IMR-90 (cell line): ENCODE results near the gene PCK1. TPM values are rescaled to one million over a fixed set of nuclear protein-coding genes. Genes with fewer than 3 reads are reported as not detected.

Source experiments
- ATAC-seq: fragments of 200-7000 bp; cut with Tn5 transposase; 2 replicates; pipeline ENCODE4 v1.9.1; 2020; ENCODE audit warnings: low read depth, mild to moderate bottlenecking, moderate library complexity
- BruUV-seq: library from RNA; stranded (reverse); fragments of 400-500 nt; replicated peaks from 2 replicates; lab custom pipeline; 2021; lab: Mats Ljungman, UMichigan
- CTCF ChIA-PET: fragments of 300-600 bp; formaldehyde crosslinking; extraction: SDS; loops from one replicate; lab custom pipeline; 2021; ENCODE audit warnings: antibody characterized with exemption; lab: Yijun Ruan, JAX
- POLR2A ChIA-PET: fragments of 300-600 bp; sonication (Branson Sonifier 250); formaldehyde crosslinking; loops from one replicate; lab custom pipeline; 2022; ENCODE audit warnings: antibody characterized with exemption; ENCODE audit not compliant: unreplicated experiment; lab: Charles Lee
- DNase-seq: peaks from one replicate; pipeline ENCODE4 v3.0.0; 2013
- H2AFZ ChIP-seq: replicated peaks from 2 replicates; pipeline ENCODE3; 2013; ENCODE audit warnings: low read length, mild to moderate bottlenecking; ENCODE audit not compliant: poor library complexity
- H2AK5ac ChIP-seq: 2 replicates; pipeline ENCODE4 v1.6.1; 2013; ENCODE audit warnings: low read depth, low read length, inconsistent platforms
- H2AK9ac ChIP-seq: replicated peaks from 2 replicates; pipeline ENCODE3; 2013; ENCODE audit warnings: mild to moderate bottlenecking, low read depth, low read length, moderate library complexity; ENCODE audit not compliant: poor library complexity
- H2BK120ac ChIP-seq: 2 replicates; pipeline ENCODE4 v1.6.1; 2013; ENCODE audit warnings: low read depth, low read length, inconsistent platforms
- H2BK15ac ChIP-seq: 3 replicates; pipeline ENCODE4 v1.6.1; 2013; ENCODE audit warnings: low read depth, low read length, inconsistent platforms
- H2BK20ac ChIP-seq: 2 replicates; pipeline ENCODE4 v1.6.1; 2013; ENCODE audit warnings: low read depth, mild to moderate bottlenecking, inconsistent platforms, low read length, moderate library complexity
- H2BK5ac ChIP-seq: 2 replicates; pipeline ENCODE4 v1.6.1; 2013; ENCODE audit warnings: mild to moderate bottlenecking, low read depth, low read length, inconsistent platforms; ENCODE audit not compliant: poor library complexity, severe bottlenecking
- H3K14ac ChIP-seq: replicated peaks from 2 replicates; pipeline ENCODE4 v1.6.1; 2013; ENCODE audit warnings: low read depth, low read length, inconsistent platforms
- H3K18ac ChIP-seq: 2 replicates; pipeline ENCODE4 v1.6.1; 2013; ENCODE audit warnings: low read depth, low read length, control low read depth
- H3K23ac ChIP-seq: 2 replicates; pipeline ENCODE4 v1.6.1; 2013; ENCODE audit warnings: low read depth, low read length, inconsistent platforms
- H3K27ac ChIP-seq: 2 replicates; pipeline ENCODE4 v1.5.1; 2013; ENCODE audit warnings: mild to moderate bottlenecking, control low read depth, low read length; ENCODE audit not compliant: insufficient read depth
- H3K27me3 ChIP-seq: 2 replicates; pipeline ENCODE4 v1.6.1; 2013; ENCODE audit warnings: low read length; ENCODE audit not compliant: control insufficient read depth, insufficient read depth
- H3K36me3 ChIP-seq: 2 replicates; pipeline ENCODE4 v1.6.1; 2013; ENCODE audit warnings: low read length, mixed read lengths; ENCODE audit not compliant: control insufficient read depth, insufficient read depth
- H3K4ac ChIP-seq: 2 replicates; pipeline ENCODE4 v1.6.1; 2013; ENCODE audit warnings: low read depth, low read length, inconsistent platforms
- H3K4me1 ChIP-seq: 2 replicates; pipeline ENCODE4 v1.6.1; 2013; ENCODE audit warnings: low read length, mixed read lengths; ENCODE audit not compliant: control insufficient read depth, insufficient read depth
- H3K4me2 ChIP-seq: 2 replicates; pipeline ENCODE4 v1.6.1; 2013; ENCODE audit warnings: low read depth, mild to moderate bottlenecking, control low read depth, low read length, moderate library complexity
- H3K4me3 ChIP-seq: 2 replicates; pipeline ENCODE4 v1.5.1; 2013; ENCODE audit warnings: low read depth, mild to moderate bottlenecking, control low read depth, low read length, moderate library complexity; ENCODE audit not compliant: insufficient read depth
- H3K56ac ChIP-seq: 2 replicates; pipeline ENCODE4 v1.6.1; 2013; ENCODE audit warnings: low read length, inconsistent platforms; ENCODE audit not compliant: insufficient read depth; ENCODE audit errors: extremely low read depth
- H3K79me1 ChIP-seq, 2 experiments: 2 replicates each; pipeline ENCODE4 v1.6.1; 2013; ENCODE audit warnings: low read length in 2 of 2, inconsistent platforms in 1 of 2, low read depth in 1 of 2
- H3K9ac ChIP-seq: 2 replicates; pipeline ENCODE4 v1.6.1; 2013; ENCODE audit warnings: low read depth, low read length, control low read depth
- H3K9me1 ChIP-seq: 2 replicates; pipeline ENCODE4 v1.6.1; 2013; ENCODE audit warnings: low read length, inconsistent platforms; ENCODE audit not compliant: insufficient read depth
- H3K9me3 ChIP-seq: 2 replicates; pipeline ENCODE4 v1.6.1; 2013; ENCODE audit warnings: low read length; ENCODE audit not compliant: control insufficient read depth, insufficient read depth
- H4K20me1 ChIP-seq: 2 replicates; pipeline ENCODE4 v1.6.1; 2013; ENCODE audit warnings: low read length, inconsistent platforms; ENCODE audit not compliant: insufficient read depth
- H4K5ac ChIP-seq: 2 replicates; pipeline ENCODE4 v1.6.1; 2013; ENCODE audit warnings: mild to moderate bottlenecking, low read depth, low read length, control low read depth
- H4K8ac ChIP-seq, 2 experiments: 2 replicates each; pipeline ENCODE4 v1.6.1; 2013; ENCODE audit warnings: low read depth in 2 of 2, low read length in 2 of 2, control low read depth in 1 of 2, inconsistent platforms in 1 of 2
- H4K91ac ChIP-seq: 2 replicates; pipeline ENCODE4 v1.6.1; 2013; ENCODE audit warnings: low read depth, low read length, inconsistent platforms; ENCODE audit not compliant: insufficient read depth
- CHD1 ChIP-seq: IDR thresholded peaks from 2 replicates; pipeline ENCODE4 v1.6.1; 2012; ENCODE audit warnings: low read depth, low read length, improper control_type of control experiment
- USF2 ChIP-seq: fragments of 150-350 bp; IDR thresholded peaks from 2 replicates; pipeline ENCODE4 v1.6.1; 2017; ENCODE audit warnings: mild to moderate bottlenecking, antibody characterized with exemption, low read length, low read depth
- WGBS, 2 experiments: methylation state at CpG; one replicate each; pipeline versions ENCODE4 v1.1.5 to v1.1.7; 2013; ENCODE audit warnings: missing lambda C conversion rate in 2 of 2; ENCODE audit not compliant: insufficient read length in 1 of 2; ENCODE audit errors: extremely low coverage in 2 of 2; 5-methylcytosine and 5-hydroxymethylcytosine counted together
- dilution Hi-C: fragments of 300-500 bp; cut with HindIII; formaldehyde crosslinking; loops from one replicate; pipeline ENCODE4 v1.14.3; 2018; ENCODE audit warnings: low sequenced_read_pairs; ENCODE audit not compliant: unreplicated experiment
- in situ Hi-C: fragments of 300-500 bp; cut with MboI; formaldehyde crosslinking; loops from 3 replicates; pipeline ENCODE4 v1.14.3; 2019; ENCODE audit warnings: low sequenced_read_pairs, inconsistent platforms, mixed read lengths
- intact Hi-C: fragments of 100-400 bp; cut with micrococcal nuclease; formaldehyde crosslinking; loops from 2 replicates; pipeline ENCODE4 v1.10.0; 2022
- polyA plus RNA-seq, 3 experiments: library from polyadenylated mRNA; depleted of rRNA; stranded (reverse); fragments of >200 nt; gene quantifications; 2 replicates each; pipeline ENCODE4 v1.2.3, GENCODE V29; 2012; ENCODE audit warnings: low replicate concordance in 1 of 3
- total RNA-seq: library from RNA; depleted of rRNA; stranded (reverse); fragments of >200 nt; gene quantifications from 2 replicates; pipeline ENCODE4 v1.2.3, GENCODE V29; 2012

The PCK1 gene
- total and polyA plus RNA-seq, 2 of the 4 experiments (the other 2 are of a cell fraction): not detected

- Histone ChIP-seq H3K4me3 (no peak overlapping the region), H3K36me3 (no peaks in the 10 kb centered on the region), H3K18ac (no peak overlapping the region), H3K27ac (no peak overlapping the region), H4K20me1 (no peaks in the 10 kb centered on the region), H4K8ac (no peak overlapping the region), H3K4me2 (no peak overlapping the region), H2AK5ac (no peak overlapping the region), H2AK9ac (no peak overlapping the region), H2AFZ (no peak overlapping the region), H4K91ac (no peak overlapping the region), H4K5ac (no peak overlapping the region), H2BK120ac (no peak overlapping the region), H3K23ac (no peak overlapping the region), H3K27me3 (peaks cover 8% of the 10 kb centered on the region; the same call in 1 of the 2 replicates), H3K14ac (no peak overlapping the region), H3K56ac (no peak overlapping the region), H2BK20ac (no peak overlapping the region), H2BK5ac (no peak overlapping the region), H3K9ac (no peak overlapping the region), H3K4ac (no peak overlapping the region), H3K79me1 (no peaks in the 10 kb centered on the region), H3K9me3 (no peaks in the 10 kb centered on the region), H3K4me1 (no peaks in the 10 kb centered on the region), H2BK15ac (no peak overlapping the region), H3K9me1 (no peaks in the 10 kb centered on the region)
- WGBS, 2 experiments: 43% methylated on average over 16 of the region's 19 CpGs; no CpG with 5 or more reads in 1 of the 2 experiments
- intact Hi-C loops (no loop called here), dilution Hi-C loops (no loop called here), in situ Hi-C loops (no loop called here)
- ATAC-seq (no peak), DNase-seq (no peak)
- no TSS peak for BruUV-seq
- CTCF ChIA-PET: no interaction called here
- POLR2A ChIA-PET: no interaction called here
- TF ChIP-seq CHD1 (no peak), USF2 (no peak)
Observed at GRCh38 chr20:57526885-57527460, 33.9 kb upstream of the PCK1 start.
